PFSK-1 (cell line): ENCODE data around the gene PEF1.

Experiments
- POLR2AphosphoS5 ChIP-seq: IDR thresholded peaks from 2 replicates; pipeline ENCODE4 v1.6.1; 2012; ENCODE audit warnings: low read depth, mild to moderate bottlenecking, control low read depth, low read length, moderate library complexity
- SIN3A ChIP-seq: IDR thresholded peaks from 2 replicates; pipeline ENCODE4 v1.6.1; 2012; ENCODE audit warnings: mild to moderate bottlenecking, low read length, moderate library complexity, borderline replicate concordance; ENCODE audit not compliant: insufficient read depth
- TAF1 ChIP-seq: IDR thresholded peaks from 2 replicates; pipeline ENCODE4 v1.6.1; 2012; ENCODE audit warnings: low read length, control low read depth, borderline replicate concordance; ENCODE audit not compliant: insufficient read depth
- TF ChIP-seq, protein P1 (sequence below), 2 experiments: IDR thresholded peaks; 2 replicates each; pipeline versions ENCODE4 v1.6.1 to v1.8.0; 2011 to 2012; ENCODE audit warnings: low read depth in 2 of 2, low read length in 2 of 2, control low read depth in 1 of 2, inconsistent platforms in 1 of 2, mild to moderate bottlenecking in 1 of 2, moderate library complexity in 1 of 2; ENCODE audit not compliant: insufficient read depth in 1 of 2

DNA sequence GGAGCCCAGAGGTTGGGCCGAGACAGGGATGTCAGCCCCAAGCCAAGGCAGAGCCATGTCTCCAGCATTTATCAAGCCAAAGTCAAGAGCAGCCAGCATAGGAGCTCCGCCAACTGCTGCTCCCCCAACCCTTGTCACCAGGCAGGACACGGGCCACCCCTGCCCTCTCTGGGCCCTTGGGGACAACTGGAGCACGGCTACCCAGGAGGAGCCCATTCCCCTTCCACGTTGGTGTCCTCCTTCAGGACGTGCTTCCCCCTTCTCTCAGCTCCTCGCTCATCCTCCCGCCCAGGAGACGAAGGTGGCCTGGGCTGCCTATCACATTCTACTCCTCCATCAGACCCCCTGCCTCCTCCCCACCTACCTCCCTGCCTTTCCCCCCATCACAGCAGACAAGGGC, 19.9 kb upstream of the PEF1 start:
- no peak for TF ChIP-seq POLR2AphosphoS5
- TF ChIP-seq, protein P1, sequence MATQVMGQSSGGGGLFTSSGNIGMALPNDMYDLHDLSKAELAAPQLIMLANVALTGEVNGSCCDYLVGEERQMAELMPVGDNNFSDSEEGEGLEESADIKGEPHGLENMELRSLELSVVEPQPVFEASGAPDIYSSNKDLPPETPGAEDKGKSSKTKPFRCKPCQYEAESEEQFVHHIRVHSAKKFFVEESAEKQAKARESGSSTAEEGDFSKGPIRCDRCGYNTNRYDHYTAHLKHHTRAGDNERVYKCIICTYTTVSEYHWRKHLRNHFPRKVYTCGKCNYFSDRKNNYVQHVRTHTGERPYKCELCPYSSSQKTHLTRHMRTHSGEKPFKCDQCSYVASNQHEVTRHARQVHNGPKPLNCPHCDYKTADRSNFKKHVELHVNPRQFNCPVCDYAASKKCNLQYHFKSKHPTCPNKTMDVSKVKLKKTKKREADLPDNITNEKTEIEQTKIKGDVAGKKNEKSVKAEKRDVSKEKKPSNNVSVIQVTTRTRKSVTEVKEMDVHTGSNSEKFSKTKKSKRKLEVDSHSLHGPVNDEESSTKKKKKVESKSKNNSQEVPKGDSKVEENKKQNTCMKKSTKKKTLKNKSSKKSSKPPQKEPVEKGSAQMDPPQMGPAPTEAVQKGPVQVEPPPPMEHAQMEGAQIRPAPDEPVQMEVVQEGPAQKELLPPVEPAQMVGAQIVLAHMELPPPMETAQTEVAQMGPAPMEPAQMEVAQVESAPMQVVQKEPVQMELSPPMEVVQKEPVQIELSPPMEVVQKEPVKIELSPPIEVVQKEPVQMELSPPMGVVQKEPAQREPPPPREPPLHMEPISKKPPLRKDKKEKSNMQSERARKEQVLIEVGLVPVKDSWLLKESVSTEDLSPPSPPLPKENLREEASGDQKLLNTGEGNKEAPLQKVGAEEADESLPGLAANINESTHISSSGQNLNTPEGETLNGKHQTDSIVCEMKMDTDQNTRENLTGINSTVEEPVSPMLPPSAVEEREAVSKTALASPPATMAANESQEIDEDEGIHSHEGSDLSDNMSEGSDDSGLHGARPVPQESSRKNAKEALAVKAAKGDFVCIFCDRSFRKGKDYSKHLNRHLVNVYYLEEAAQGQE (IDR thresholded peaks at IDR 0.05; ENCODE audit: insufficient read depth in 1 of 2, low read depth in 2 of 2, low read length in 2 of 2): no peak
- no peak for TF ChIP-seq TAF1
- no peak for TF ChIP-seq SIN3A
